ENCODE results near the gene BCKDK.

The BCKDK gene

DNA sequence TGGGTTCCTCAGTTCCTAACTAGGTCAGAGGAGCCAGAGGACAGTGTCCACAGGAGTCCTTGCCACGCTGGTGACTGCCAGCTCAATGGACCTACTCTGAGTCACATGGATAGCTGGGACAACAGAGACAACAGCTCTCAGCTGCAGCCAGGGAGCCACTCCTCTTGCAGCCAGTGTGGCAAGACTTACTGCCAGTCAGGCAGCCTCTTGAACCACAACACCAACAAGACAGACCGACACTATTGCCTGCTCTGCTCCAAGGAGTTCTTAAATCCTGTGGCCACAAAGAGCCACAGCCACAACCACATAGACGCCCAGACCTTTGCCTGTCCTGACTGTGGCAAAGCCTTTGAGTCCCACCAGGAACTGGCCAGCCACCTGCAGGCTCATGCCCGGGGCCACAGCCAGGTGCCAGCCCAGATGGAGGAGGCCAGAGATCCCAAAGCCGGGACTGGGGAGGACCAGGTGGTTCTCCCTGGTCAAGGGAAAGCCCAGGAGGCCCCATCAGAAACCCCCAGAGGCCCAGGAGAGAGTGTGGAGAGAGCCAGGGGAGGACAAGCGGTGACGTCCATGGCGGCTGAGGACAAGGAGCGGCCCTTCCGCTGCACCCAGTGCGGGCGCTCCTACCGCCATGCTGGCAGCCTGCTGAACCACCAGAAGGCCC is 27.3 kb upstream of the BCKDK start:
- no peak overlapping the region for H3K9ac ChIP-seq (ENCODE audit: low read length)
- H3K4me3 ChIP-seq (ENCODE audit: low read depth, low read length) = no peak overlapping the region
- no peaks in the 10 kb centered on the region for H3K9me3 ChIP-seq (ENCODE audit: control insufficient read depth, insufficient read depth, low read depth, low read length)
- no peaks in the 10 kb centered on the region for H3K27me3 ChIP-seq (ENCODE audit: control insufficient read depth, insufficient read depth, low read length)
- H3K27ac ChIP-seq (ENCODE audit: low read depth, low read length) = no peak overlapping the region
- H3K4me1 ChIP-seq (ENCODE audit: control insufficient read depth, insufficient read depth, low read length) = no peaks in the 10 kb centered on the region
- peaks cover 92% of the 10 kb centered on the region for H3K36me3 ChIP-seq (ENCODE audit: control insufficient read depth, insufficient read depth, low read length)

GRCh38 chr16:31081428-31082351 is 26.5 kb upstream of the BCKDK start:
- no peak overlapping the region for H3K4me3 ChIP-seq (ENCODE audit: low read depth, low read length)
- H3K9ac ChIP-seq (ENCODE audit: low read length) = no peak overlapping the region
- H3K27ac ChIP-seq (ENCODE audit: low read depth, low read length) = no peak overlapping the region
- peaks cover 84% of the 10 kb centered on the region for H3K36me3 ChIP-seq (ENCODE audit: control insufficient read depth, insufficient read depth, low read length)
- no peaks in the 10 kb centered on the region for H3K27me3 ChIP-seq (ENCODE audit: control insufficient read depth, insufficient read depth, low read length)
- H3K9me3 ChIP-seq (ENCODE audit: control insufficient read depth, insufficient read depth, low read depth, low read length) = no peaks in the 10 kb centered on the region
- no peaks in the 10 kb centered on the region for H3K4me1 ChIP-seq (ENCODE audit: control insufficient read depth, insufficient read depth, low read length)

GRCh38 chr16:31082368-31083045 is 25.7 kb upstream of the BCKDK start:
- no peaks in the 10 kb centered on the region for H3K9me3 ChIP-seq (ENCODE audit: control insufficient read depth, insufficient read depth, low read depth, low read length)
- H3K27me3 ChIP-seq (ENCODE audit: control insufficient read depth, insufficient read depth, low read length) = no peaks in the 10 kb centered on the region
- no peak overlapping the region for H3K27ac ChIP-seq (ENCODE audit: low read depth, low read length)
- H3K36me3 ChIP-seq (ENCODE audit: control insufficient read depth, insufficient read depth, low read length) = peaks cover 76% of the 10 kb centered on the region
- H3K9ac ChIP-seq (ENCODE audit: low read length) = no peak overlapping the region
- no peak overlapping the region for H3K4me3 ChIP-seq (ENCODE audit: low read depth, low read length)
- no peaks in the 10 kb centered on the region for H3K4me1 ChIP-seq (ENCODE audit: control insufficient read depth, insufficient read depth, low read length)

DNA sequence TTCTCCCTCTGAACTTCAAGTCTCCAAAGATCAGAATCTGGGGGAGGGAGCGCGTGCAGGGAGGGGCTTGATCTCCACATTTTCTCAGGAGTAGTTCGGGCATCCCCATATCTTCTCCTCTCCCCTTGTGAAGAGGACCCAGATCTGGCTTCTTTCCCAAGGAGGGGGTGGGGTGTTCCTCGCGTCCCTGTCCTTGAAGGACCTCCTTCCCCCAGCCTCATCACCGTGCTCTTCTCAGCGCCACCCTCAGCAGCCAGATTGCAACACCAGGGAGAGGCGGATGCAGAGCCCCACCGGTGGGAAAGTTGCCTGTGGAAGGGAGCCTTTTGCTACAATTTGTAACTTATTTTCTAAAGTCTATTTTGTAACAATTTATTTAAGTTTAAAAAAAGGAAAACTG is 25.1 kb upstream of the BCKDK start:
- H3K36me3 ChIP-seq (ENCODE audit: control insufficient read depth, insufficient read depth, low read length) = peaks cover 70% of the 10 kb centered on the region
- H3K27me3 ChIP-seq (ENCODE audit: control insufficient read depth, insufficient read depth, low read length) = no peaks in the 10 kb centered on the region

GRCh38 chr16:31083556-31083955 is 24.6 kb upstream of the BCKDK start:
- H3K9me3 ChIP-seq (ENCODE audit: control insufficient read depth, insufficient read depth, low read depth, low read length) = no peaks in the 10 kb centered on the region
- peaks cover 68% of the 10 kb centered on the region for H3K36me3 ChIP-seq (ENCODE audit: control insufficient read depth, insufficient read depth, low read length)
- H3K4me1 ChIP-seq (ENCODE audit: control insufficient read depth, insufficient read depth, low read length) = no peaks in the 10 kb centered on the region
- no peaks in the 10 kb centered on the region for H3K27me3 ChIP-seq (ENCODE audit: control insufficient read depth, insufficient read depth, low read length)
- no peak overlapping the region for H3K27ac ChIP-seq (ENCODE audit: low read depth, low read length)
- H3K9ac ChIP-seq (ENCODE audit: low read length) = no peak overlapping the region
- H3K4me3 ChIP-seq (ENCODE audit: low read depth, low read length) = no peak overlapping the region

More for the DNA sequence above, 25.1 kb upstream of the BCKDK start:
- Histone ChIP-seq H3K27ac (ENCODE audit: low read depth, low read length) (no peak overlapping the region), H3K9ac (ENCODE audit: low read length) (no peak overlapping the region), H3K9me3 (ENCODE audit: control insufficient read depth, insufficient read depth, low read depth, low read length) (no peaks in the 10 kb centered on the region), H3K4me3 (ENCODE audit: low read depth, low read length) (no peak overlapping the region), H3K4me1 (ENCODE audit: control insufficient read depth, insufficient read depth, low read length) (no peaks in the 10 kb centered on the region)

DNA sequence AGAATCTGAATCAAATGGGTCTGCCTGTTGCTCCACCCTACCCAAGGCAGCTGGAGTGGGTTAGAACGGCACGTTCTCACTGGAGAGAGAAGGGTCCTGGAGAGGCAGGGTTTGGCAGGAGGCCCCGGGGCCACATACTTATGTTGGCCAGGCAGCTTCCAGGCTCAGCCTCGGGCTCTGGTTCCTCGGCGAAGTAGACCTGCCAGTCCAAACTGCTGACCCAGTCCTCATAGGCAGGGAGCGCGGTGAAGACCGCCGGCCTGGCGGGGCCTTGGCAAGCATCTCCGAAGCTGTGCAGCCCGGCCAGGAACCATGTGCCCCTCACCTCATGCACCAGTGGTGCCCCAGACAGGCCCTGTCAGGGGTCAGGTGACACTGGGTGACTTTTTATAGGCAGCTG is 24.2 kb upstream of the BCKDK start:
- Histone ChIP-seq H3K36me3 (ENCODE audit: control insufficient read depth, insufficient read depth, low read length) (peaks cover 68% of the 10 kb centered on the region), H3K27me3 (ENCODE audit: control insufficient read depth, insufficient read depth, low read length) (no peaks in the 10 kb centered on the region), H3K4me1 (ENCODE audit: control insufficient read depth, insufficient read depth, low read length) (no peaks in the 10 kb centered on the region), H3K9me3 (ENCODE audit: control insufficient read depth, insufficient read depth, low read depth, low read length) (no peaks in the 10 kb centered on the region), H3K27ac (ENCODE audit: low read depth, low read length) (no peak overlapping the region), H3K4me3 (ENCODE audit: low read depth, low read length) (no peak overlapping the region), H3K9ac (ENCODE audit: low read length) (no peak overlapping the region)

DNA sequence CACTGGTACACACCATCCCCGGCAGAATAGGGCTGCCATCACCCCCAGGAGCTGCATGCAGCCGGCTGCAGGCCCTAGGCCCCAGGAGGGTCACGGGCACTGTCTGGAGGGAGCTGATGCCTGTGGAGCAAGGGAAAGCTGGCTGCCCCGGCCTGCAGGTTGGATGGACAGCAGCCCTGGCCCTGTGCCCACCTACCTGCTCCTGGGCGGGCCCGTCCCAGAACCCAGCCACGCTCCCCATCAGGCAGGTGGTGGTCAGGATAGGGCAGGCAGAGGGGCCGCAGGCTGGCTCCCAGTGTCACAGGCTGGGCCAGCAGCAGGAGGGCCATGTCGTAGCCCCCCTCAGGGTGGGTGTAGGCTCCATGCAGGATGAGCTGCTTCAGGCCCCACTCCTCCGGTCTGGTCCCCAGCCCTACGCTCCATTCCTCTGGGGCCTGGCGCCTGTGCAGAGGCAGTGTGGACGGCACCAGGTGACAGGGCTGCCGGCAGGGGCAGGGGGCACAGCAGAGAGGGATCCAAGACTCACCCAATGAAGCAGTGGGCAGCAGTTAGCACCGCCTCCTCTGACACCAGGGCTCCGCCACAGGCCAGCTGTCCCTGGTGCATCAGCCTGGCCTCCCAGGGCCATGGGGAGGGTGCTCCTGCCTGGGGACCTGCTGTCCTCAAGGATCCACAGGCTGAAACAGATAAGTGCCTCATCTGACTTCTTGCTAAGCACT is 23.4 kb upstream of the BCKDK start:
- Histone ChIP-seq H3K36me3 (ENCODE audit: control insufficient read depth, insufficient read depth, low read length) (peaks cover 65% of the 10 kb centered on the region), H3K9me3 (ENCODE audit: control insufficient read depth, insufficient read depth, low read depth, low read length) (no peaks in the 10 kb centered on the region), H3K27ac (ENCODE audit: low read depth, low read length) (no peak overlapping the region)

DNA sequence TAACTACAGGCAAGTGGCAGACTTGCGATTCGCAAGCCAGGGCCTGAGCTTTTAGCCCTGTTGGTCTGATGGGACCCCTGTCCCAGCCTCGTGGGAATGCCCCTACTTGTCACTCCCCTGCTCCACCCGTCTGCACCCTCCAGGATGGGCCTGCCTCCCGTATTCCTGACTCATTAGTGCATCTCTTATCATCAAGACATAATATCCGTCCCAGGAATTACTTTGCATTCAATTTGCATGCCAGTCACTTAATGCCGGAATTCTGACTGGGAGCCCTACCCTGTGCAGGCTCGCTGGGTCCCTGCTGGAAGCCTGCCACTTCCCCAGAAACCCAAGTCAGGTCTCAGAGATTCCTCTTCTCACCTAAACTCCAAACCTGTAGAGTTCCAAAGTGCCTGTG is 22.8 kb upstream of the BCKDK start:
- Histone ChIP-seq H3K9me3 (ENCODE audit: control insufficient read depth, insufficient read depth, low read depth, low read length) (no peaks in the 10 kb centered on the region), H3K4me3 (ENCODE audit: low read depth, low read length) (no peak overlapping the region), H3K36me3 (ENCODE audit: control insufficient read depth, insufficient read depth, low read length) (peaks cover 60% of the 10 kb centered on the region), H3K27ac (ENCODE audit: low read depth, low read length) (no peak overlapping the region), H3K27me3 (ENCODE audit: control insufficient read depth, insufficient read depth, low read length) (no peaks in the 10 kb centered on the region), H3K4me1 (ENCODE audit: control insufficient read depth, insufficient read depth, low read length) (no peaks in the 10 kb centered on the region), H3K9ac (ENCODE audit: low read length) (no peak overlapping the region)

More for the DNA sequence above, 23.4 kb upstream of the BCKDK start:
- Histone ChIP-seq H3K27me3 (ENCODE audit: control insufficient read depth, insufficient read depth, low read length) (no peaks in the 10 kb centered on the region), H3K9ac (ENCODE audit: low read length) (no peak overlapping the region), H3K4me1 (ENCODE audit: control insufficient read depth, insufficient read depth, low read length) (no peaks in the 10 kb centered on the region), H3K4me3 (ENCODE audit: low read depth, low read length) (no peak overlapping the region)

DNA sequence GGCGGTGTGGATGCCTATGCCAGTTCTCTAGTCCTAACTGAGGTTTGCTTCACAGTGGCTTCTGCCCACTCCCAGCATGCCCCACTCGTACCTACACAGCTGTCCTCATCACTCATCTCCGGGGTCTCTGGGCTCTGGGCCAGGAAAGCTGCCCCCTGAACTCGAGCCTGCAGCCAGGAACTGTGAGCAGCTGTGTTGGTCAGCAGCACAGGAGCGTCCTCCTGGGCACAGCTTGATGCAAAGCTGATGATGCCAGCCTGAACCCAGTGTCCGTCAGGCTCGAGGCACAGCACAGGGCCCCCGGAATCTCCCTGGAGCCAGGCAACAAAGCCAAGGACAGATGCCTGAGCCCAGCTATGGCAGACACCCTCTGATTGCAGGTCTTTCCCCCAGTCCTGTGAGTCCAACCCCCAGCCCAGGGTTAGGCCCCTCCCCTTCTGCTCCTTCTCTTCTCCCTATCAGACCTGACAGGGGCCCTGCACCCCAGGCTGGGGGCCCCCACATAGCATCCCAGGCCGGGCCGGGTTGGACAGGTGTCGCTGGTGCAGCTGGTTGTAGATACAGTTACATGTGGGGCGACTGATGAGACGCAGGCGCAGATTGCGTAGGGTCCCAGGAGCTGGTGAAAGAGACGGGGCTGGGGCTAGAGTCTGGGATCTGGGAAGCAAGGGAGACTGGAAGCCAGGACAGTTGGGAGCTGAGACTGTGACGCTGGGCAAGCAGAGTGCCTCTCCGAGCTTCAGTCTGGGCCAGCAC is 22.1 kb upstream of the BCKDK start:
- H3K9me3 ChIP-seq (ENCODE audit: control insufficient read depth, insufficient read depth, low read depth, low read length) = no peaks in the 10 kb centered on the region
- H3K9ac ChIP-seq (ENCODE audit: low read length) = no peak overlapping the region
- no peaks in the 10 kb centered on the region for H3K4me1 ChIP-seq (ENCODE audit: control insufficient read depth, insufficient read depth, low read length)
- H3K4me3 ChIP-seq (ENCODE audit: low read depth, low read length) = no peak overlapping the region
- no peaks in the 10 kb centered on the region for H3K27me3 ChIP-seq (ENCODE audit: control insufficient read depth, insufficient read depth, low read length)
- H3K27ac ChIP-seq (ENCODE audit: low read depth, low read length) = no peak overlapping the region
- H3K36me3 ChIP-seq (ENCODE audit: control insufficient read depth, insufficient read depth, low read length) = peaks cover 60% of the 10 kb centered on the region

DNA sequence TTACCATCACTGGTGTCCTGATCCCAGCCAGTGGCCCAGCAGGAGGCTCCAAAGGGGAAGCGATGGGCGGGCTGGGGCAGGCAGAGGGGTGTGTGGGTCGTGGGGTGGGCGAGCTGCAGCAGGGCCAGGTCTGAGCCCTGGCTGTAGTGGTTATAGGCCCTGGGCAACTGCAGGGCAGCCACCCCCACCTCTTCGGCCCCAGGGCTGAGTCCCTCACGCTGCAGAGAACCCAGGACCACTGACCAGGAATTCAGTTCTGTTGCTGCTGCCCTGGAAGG is 21.6 kb upstream of the BCKDK start:
- Histone ChIP-seq H3K4me3 (ENCODE audit: low read depth, low read length) (no peak overlapping the region), H3K27me3 (ENCODE audit: control insufficient read depth, insufficient read depth, low read length) (no peaks in the 10 kb centered on the region), H3K4me1 (ENCODE audit: control insufficient read depth, insufficient read depth, low read length) (no peaks in the 10 kb centered on the region), H3K36me3 (ENCODE audit: control insufficient read depth, insufficient read depth, low read length) (peaks cover 59% of the 10 kb centered on the region), H3K9ac (ENCODE audit: low read length) (no peak overlapping the region), H3K9me3 (ENCODE audit: control insufficient read depth, insufficient read depth, low read depth, low read length) (no peaks in the 10 kb centered on the region), H3K27ac (ENCODE audit: low read depth, low read length) (no peak overlapping the region)

All from HUES6 (cell line).